NCI-H2196 treated with DMSO at 0.1 percent for 48 hours (cell line): Measurements from ENCODE around the gene ZFC3H1.
A peak's percentile ranks its signal among the peaks of the same experiment; 100 is the strongest.

Experiments
- DNase-seq: peaks from one replicate; lab custom pipeline; 2025; ENCODE audit not compliant: unreplicated experiment; lab: John Stamatoyannopoulos, UW

The ZFC3H1 gene

GRCh38 chr12:71682466-71682865 lies 18.8 kb upstream of the ZFC3H1 start:
- no peak for DNase-seq

GRCh38 chr12:71671816-71672215 lies 8.2 kb upstream of the ZFC3H1 start:
- DNase-seq = peak; percentile 17

GRCh38 chr12:71671311-71671710 lies 7.7 kb upstream of the ZFC3H1 start:
- DNase-seq = no peak

GRCh38 chr12:71666259-71666658 lies 2.6 kb upstream of the ZFC3H1 start:
- no peak for DNase-seq

GRCh38 chr12:71665090-71665463 lies 1.4 kb upstream of the ZFC3H1 start:
- DNase-seq = no peak

- DNase-seq = no peak
Measured at GRCh38 chr12:71664411-71665089, 902 bp upstream of the ZFC3H1 start.

GRCh38 chr12:71662849-71663560 lies 643 bp downstream of the ZFC3H1 start:
- no peak for DNase-seq

- no peak for DNase-seq
Measured at GRCh38 chr12:71661977-71662530, 1.6 kb downstream of the ZFC3H1 start.

- no peak for DNase-seq
Measured at GRCh38 chr12:71656740-71657139, 6.9 kb downstream of the ZFC3H1 start.

GRCh38 chr12:71655907-71656306 lies 7.7 kb downstream of the ZFC3H1 start:
- DNase-seq = no peak

GRCh38 chr12:71655495-71655894 lies 8.2 kb downstream of the ZFC3H1 start:
- no peak for DNase-seq

GRCh38 chr12:71654200-71654599 lies 9.4 kb downstream of the ZFC3H1 start:
- no peak for DNase-seq

GRCh38 chr12:71653137-71653536 lies 10.5 kb downstream of the ZFC3H1 start:
- DNase-seq = no peak

GRCh38 chr12:71652656-71653055 lies 11.0 kb downstream of the ZFC3H1 start:
- DNase-seq = no peak

GRCh38 chr12:71649401-71649800 lies 14.2 kb downstream of the ZFC3H1 start:
- DNase-seq = no peak

- DNase-seq = no peak
Measured at GRCh38 chr12:71648537-71648936, 15.1 kb downstream of the ZFC3H1 start.

- DNase-seq = no peak
Measured at GRCh38 chr12:71646512-71646911, 17.1 kb downstream of the ZFC3H1 start.

GRCh38 chr12:71645268-71645667 lies 18.4 kb downstream of the ZFC3H1 start:
- DNase-seq = no peak

GRCh38 chr12:71642264-71642663 lies 21.4 kb downstream of the ZFC3H1 start:
- no peak for DNase-seq

GRCh38 chr12:71641390-71641789 lies 22.3 kb downstream of the ZFC3H1 start:
- no peak for DNase-seq

GRCh38 chr12:71640316-71640715 lies 23.3 kb downstream of the ZFC3H1 start:
- DNase-seq = no peak

GRCh38 chr12:71639341-71639760 lies 24.3 kb downstream of the ZFC3H1 start:
- DNase-seq = no peak
